Panc1 (cell line): ENCODE data around the gene RGS3.

ENCODE experiments used
- POLR2AphosphoS5 ChIP-seq: IDR thresholded peaks from 2 replicates; pipeline ENCODE4 v1.6.1; 2012; ENCODE audit warnings: mild to moderate bottlenecking, low read depth, low read length, moderate library complexity
- TF ChIP-seq, protein P1 (sequence below): fragments of 450-650 bp; IDR thresholded peaks from 2 replicates; pipeline ENCODE4 v1.5.1; 2017; ENCODE audit warnings: mild to moderate bottlenecking

DNA sequence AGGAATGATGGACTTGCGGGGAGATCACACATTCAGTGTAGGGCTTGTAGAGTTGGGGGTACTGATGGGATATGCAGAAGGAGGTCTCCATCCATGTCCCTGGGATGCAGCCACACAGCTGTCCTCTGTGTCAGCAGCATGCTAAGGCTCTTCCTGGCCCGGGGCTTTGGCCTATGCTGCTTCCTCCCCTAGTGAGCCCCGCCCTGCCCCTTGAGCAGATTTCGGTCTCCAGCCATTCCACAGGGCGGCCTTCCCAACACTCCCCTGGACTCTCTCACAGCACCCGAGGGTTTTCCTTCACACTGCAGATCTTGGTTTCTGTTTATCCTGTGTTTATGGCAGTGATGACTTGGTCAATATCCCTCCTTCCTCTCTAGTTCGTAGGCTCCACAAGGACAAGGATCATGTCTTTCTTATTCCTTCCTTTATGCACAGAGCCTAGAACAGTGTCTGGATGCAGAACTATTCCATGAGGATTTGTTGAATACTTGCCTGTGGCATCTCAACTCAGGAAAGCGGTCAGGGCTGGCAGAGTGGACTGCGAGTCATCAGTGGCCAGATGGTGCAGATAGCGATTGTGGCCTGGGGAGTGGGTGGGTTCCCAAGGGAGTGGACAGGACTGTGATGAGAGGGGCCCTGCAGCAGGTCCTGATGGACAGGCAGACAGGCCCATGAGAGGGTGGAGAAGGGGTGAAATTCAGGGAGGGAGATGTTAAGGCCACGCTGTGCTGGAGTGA, 114.2 kb downstream of the RGS3 start:
- TF ChIP-seq, protein P1, sequence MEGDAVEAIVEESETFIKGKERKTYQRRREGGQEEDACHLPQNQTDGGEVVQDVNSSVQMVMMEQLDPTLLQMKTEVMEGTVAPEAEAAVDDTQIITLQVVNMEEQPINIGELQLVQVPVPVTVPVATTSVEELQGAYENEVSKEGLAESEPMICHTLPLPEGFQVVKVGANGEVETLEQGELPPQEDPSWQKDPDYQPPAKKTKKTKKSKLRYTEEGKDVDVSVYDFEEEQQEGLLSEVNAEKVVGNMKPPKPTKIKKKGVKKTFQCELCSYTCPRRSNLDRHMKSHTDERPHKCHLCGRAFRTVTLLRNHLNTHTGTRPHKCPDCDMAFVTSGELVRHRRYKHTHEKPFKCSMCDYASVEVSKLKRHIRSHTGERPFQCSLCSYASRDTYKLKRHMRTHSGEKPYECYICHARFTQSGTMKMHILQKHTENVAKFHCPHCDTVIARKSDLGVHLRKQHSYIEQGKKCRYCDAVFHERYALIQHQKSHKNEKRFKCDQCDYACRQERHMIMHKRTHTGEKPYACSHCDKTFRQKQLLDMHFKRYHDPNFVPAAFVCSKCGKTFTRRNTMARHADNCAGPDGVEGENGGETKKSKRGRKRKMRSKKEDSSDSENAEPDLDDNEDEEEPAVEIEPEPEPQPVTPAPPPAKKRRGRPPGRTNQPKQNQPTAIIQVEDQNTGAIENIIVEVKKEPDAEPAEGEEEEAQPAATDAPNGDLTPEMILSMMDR: no peak
- no peak for TF ChIP-seq POLR2AphosphoS5
